NCI-H82 treated with DMSO at 0.1 percent for 48 hours (cell line): ENCODE results near the gene CFAP73.
A peak's percentile ranks its signal among the peaks of the same experiment; 100 is the strongest.
"Not testable (repeated sequence)": the region's sequence is repeated elsewhere in the genome, so short reads cannot be mapped to it uniquely, and the experiment has no call there.

ENCODE experiments used
- DNase-seq: peaks from one replicate; lab custom pipeline; 2025; ENCODE audit not compliant: unreplicated experiment; lab: John Stamatoyannopoulos, UW

The CFAP73 gene

DNA sequence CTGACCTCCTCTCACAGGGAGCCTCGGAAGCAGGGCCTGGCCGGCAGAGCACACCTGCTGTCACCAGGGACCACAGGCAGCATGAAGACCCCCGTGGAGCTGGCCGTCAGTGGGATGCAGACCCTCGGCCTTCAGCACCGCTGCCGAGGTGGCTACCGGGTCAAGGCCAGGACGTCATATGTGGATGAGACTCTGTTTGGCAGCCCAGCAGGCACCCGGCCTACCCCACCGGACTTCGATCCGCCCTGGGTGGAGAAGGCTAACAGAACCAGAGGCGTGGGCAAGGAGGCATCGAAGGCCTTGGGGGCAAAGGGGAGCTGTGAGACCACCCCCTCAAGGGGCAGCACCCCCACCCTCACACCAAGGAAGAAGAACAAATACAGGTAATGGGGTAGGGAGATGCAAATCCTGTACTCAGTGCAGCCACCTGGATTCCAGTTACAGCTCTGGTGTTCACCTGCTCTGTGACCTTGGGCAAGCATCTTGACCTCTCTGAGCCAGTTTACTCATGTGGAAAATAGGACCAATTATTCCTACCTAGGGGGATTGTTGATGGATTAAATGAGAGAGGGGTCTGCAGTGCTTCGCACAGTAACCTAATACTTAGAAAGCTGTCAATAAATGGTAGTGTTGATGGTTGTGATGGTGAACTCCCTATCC, 37.3 kb downstream of the CFAP73 start:
- no peak for DNase-seq

DNA sequence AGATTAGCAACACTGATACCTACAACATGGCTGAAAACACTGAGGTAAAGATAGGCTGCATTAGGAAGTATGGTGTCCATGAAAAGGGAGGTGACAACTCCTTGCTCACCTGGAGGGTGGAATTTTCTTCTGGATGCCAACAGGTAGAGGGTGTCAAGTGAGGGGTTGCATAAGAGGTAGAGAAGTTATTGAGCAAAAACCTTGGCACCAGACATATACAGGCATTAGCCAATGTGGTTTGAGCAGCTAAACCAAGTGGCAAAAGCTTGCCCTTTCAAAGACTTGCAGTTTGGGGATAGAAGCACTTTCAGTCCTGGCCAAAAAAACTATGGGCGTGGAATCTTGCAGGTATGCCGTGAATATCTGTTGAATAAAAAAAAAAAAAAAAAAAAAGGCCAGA, 39.8 kb downstream of the CFAP73 start:
- DNase-seq: no peak

DNA sequence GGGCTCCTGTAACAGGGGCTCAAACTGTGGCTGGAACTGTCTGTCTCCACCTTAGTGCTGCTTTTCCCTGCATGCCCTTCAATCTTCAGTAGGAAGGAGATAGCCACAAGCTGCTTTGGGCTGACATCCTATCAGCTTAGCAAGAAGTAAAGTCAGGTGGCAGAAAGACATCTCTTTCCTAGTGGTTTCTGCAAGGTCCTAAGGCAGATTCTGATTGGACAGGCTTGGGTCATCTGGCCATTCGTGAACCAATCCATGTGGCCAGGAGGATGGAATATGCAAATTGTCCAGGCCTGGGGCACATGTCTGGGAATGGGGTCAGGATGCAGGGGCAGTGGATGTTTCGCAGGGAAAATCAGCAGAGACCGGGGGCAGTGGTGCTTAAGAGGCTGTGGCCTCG, 41.2 kb downstream of the CFAP73 start:
- peak; percentile 68 for DNase-seq

DNA sequence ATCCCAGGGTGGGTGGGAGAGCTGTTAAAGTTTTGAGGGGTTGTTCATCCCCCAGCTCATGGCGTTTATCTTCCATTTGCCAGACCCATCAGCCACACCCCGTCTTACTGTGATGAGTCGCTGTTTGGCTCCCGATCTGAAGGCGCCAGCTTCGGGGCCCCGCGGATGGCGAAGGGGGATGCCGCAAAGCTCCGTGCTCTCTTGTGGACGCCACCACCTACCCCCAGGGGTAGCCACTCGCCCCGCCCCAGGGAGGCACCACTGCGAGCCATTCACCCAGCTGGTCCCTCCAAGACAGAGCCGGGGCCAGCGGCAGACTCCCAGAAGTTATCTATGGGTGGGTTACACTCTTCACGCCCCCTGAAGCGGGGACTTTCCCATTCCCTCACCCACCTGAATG, 41.7 kb downstream of the CFAP73 start:
- DNase-seq: no peak

DNA sequence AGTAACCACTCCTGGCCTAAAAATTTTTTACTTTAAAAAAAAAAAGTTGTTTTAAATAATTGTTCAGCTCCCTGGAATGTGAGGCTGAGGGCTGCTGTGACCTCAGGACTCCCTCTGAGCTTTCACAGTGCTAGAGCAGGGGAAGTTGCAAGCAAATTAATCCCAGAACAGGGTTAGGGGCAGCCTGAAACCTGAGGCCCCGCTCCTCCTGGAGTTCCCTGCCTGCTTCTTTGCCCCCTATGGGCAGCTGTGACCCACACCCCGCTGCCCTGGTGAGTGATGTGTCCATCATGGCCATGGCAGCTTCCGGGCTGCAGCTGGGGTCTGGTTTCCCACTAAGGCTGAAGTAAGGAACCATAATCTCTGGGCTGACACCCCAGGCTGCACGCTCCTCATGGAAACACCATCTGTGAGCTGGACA, 45.5 kb downstream of the CFAP73 start:
- DNase-seq: no peak

DNA sequence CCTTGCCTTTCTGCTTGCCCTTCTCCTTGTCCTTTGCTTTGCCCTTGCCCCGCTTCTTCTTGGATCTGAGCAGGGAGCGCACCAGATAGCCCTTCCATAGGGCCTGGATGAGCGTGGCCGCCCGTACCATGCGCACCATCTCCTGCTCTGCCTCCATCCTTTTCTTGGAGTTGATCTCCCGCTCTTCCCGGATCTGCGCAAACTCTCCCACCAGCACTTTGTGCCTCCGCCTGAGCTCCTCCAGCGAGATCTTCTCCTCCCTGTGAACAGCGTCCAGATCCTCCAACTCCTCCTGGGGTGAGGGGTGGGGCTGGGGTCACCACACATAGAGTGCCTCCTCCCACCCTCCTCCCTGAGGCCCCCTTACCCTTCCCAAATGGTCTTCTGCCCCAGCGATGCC, 46.1 kb downstream of the CFAP73 start:
- no peak for DNase-seq

DNA sequence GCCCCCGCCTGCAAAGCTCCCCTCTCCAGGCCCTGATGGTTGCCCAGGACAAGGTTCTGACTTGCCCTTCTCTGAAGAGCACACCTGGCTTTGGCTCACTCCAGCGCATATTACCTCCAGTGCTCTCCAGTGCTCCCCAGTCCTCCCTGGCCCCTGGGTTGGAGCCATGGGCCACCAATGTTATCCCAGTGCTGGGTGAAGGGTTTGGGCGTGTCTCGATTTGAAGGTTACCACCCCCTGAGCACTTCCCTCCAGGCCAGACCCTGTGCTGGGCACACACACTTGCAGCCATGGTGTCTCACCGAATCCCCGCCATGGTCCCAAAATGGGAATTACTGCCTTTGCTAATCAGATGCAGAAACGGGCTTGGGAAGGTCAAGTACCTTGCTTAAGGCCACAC, 47.1 kb downstream of the CFAP73 start:
- no peak for DNase-seq

DNA sequence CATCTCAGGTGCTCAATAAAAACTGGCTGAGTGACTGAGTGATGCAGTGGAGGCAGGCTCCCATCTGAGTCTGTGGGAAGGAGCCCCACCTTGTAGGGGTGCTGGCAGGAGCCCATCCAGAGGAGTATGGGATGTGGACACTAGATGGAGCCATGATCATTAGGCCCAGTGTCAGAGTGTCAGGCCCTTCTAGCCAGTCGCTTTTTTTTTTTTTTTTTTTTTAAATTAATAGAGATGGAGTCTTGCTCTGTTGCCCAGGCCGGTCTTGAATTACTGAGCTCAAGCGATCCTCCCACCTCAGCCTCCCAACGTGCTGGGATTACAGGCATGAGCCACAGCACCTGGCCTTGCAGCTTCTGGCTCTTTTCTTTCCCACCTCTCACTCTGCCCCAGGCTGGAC, 47.5 kb downstream of the CFAP73 start:
- DNase-seq: peak; percentile 10

DNA sequence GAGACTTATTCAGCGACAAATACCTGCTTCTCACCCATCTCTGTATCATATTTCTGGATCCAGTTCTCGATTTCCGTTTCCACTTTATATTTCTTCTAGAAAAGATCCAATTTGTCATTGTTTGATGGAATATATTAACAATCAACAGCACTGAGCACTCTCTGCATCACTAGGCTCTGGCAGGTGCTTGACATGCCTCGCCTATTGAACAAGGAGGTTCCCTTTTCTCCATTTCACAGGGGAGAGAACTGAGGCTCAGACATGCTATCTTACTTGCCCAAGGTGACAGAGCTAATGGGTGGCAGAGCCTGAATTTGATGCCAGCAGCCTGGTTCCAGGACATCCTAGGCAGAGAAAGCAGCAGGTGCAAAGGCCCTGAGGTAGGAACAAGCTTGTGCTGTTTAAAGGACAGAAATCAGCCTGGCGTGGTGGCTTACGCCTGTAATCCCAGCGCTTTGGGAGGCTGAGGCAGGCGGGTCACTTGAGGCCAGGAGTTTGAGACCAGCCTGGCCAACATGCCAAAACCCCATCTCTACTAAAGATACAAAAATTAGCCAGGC, 48.1 kb downstream of the CFAP73 start:
- DNase-seq: no peak

DNA sequence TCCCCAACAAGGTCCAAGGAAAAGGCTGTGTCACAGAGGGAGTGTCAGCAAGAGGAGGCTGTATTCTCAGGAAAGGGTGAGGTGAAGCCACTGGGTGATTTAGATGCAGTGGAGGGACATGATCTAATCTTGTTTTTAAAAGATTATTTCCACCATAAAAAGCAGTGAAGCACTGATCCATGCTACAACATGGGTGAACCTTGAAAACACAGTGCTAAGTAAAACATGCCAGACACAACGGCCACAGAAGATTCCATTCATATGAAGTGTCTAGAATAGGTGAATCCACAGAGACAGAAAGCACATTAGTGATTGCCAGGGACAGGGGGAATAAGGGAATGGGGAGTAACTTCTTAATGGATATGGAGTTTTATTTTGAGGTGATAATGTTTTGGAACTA, 48.8 kb downstream of the CFAP73 start:
- no peak for DNase-seq

DNA sequence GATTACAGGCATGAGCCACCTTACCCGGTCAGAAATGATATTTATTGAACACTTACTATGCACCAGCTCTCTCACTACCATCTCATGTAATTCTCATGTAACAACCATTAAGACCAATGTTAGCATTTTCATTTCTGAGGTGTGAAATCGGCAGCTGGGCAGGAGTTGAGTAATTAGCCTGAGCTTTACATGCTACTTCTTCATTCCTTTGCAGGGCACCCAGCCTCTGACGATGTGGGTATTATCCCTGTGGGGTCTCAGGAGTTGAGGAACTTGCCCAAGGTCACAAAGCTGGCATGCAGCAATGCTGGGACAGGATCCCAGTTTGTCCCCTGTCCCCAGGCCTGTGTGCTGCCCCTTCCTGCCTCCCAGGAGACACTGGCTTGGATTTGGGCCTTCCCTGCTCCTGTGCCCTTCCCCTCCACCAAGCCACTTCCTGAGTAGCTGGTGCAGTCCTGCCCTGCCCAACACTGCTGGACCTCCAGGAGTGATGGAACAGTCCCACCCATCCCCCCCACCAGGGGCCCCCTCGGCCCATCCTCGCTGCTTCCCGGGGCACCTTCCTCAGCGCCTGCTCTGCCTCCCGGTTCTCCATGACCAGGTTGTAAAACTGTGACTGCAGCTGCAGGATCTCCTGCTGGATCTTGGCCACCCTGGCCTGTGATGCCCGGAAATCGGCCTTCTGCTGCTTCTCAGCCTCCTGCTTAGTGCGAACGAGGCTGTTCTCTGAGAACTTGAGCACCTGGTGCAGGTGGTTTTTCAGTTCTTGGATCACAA, 50.7 kb downstream of the CFAP73 start:
- DNase-seq: no peak

DNA sequence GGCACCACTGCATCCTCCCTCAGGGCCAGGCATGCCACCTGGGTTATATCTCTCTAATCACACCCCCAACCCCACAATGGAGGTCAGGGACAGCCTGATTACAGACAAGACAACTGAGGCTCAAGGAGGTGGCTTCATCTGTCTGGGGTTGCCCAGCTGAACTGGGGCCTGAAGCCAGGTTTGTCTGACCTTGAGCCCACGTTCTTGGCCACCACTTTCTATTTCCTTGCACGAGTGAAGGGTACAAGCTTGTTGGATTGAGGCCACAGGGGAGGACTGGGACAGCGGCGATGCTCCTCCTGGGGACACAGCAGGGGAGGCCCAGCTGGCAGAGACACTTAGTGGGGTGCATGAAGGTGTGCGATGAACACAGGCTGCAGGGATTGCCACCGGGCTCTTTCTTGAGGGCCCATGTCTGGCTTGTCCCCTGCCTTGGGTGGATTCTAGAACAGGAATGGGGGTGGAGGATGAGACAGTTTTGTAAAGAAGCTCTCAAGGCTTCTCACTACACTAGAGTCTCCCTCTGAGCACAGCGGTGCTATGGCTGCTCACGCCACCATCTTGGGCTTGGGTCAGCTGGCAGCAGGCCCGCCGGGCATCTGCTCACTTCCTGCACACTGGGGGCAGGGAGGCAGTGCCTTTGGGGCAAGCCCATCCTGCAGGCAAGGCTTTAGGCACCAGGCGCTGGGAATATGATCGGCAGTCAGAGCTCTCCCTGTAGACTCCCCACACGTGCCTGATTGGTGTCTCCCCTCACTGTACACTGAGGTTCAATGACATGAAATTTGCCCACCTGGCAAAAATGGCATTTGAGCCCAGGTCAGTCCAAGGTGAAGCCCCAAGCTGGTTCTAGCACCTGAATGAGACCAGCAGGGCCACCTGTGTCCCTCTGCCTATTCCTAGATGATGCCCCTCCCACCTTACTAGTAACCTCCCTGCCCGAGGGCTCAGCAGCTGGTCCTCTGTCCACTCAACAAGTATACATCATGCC, 52.0 kb downstream of the CFAP73 start:
- no peak for DNase-seq

DNA sequence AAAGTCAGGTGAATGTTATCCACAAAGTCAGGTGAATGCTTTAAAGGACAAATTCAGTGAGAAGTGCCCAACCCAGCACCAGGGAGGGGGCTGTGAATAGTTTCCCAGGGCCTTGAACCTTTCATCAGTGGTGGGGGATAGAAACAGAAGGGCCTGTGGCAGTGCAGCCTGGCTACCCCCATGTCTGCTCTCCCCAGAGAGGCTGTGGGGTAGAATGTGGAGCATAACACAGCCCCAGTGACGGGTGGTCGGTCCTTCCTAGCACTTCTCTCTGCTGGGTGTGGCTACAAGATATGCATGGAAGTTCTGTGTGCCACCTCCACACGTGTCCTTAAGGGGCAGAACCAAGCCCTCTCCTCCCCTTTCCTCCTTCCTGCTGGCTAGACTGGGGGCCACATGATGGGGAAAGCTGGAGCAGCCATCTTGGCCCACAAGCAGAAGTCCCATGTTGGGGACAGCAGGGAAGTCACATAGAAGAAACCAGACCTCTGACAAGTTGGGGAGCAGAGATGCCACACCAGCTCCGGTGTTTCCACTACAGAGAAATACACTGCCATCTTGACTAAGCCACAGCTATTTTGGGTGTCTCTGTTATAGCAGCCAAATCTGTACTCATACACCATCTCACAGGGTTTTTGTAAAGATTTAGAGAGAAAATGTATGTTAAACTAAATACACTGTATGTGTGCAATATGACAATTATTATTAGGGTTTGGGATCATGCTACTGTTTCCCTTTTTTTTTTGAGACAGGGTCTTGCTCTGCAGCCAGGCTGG, 53.0 kb downstream of the CFAP73 start:
- DNase-seq: no peak

DNA sequence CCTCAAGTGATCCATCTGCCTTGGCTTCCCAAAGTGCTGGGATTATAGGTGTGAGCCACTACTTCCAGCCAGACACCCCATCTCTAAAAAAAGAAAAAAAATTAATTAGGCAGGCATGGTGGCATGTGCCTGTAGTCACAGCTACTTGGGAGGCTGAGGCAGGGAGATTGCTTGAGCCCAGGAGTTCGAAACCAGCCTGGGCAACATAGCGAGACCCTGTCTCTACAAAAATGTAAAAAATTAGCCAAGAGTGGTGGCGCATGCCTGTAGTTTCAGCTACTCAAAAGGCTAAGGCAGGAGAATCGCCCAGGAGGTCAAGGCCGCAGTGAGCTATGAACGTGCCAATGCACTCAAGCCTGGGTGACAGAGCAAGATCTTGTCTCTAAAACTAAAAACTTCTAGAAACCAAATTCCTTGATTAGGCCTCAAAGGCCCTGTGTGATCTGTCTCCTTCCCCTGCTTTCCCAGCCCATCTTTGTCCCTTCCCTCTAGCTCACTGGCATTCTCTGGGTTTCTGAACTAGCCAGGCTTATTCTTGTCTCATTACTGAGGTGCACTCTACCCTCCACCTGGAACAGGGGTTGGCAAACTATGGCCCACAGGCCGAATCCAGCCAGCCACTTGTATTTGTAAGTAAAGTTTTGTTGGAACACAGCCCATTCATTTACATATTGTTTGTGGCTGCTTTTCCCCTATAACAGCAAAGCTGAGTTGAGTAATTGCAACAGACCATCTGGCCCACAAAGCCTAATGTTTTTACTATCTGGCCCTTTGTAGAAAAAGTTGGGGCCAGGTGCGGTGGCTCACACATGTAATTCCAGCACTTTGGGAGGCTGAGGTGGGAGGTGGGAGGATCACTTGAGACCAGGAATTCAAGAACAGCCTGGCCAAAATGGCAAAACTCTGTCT, 54.6 kb downstream of the CFAP73 start:
- no peak for DNase-seq

DNA sequence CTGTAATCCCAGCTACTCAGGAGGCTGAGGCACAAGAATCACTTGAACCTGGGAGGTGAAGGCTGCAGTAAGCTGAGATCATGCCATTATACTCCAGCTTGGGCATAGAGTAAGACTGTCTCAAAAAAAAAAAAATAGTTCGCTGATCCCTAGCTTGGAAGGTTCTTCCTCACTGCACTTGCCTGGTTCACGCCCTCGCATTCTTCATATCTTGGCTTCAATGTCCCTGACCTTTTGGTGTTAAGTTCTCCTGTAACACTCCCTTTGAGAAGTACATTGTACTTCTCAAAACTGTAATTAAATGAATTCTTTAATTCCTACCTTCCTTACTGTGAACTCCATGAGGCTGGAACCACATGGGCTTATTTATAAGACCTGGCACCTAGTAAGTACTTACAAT, 55.3 kb downstream of the CFAP73 start:
- no peak for DNase-seq

DNA sequence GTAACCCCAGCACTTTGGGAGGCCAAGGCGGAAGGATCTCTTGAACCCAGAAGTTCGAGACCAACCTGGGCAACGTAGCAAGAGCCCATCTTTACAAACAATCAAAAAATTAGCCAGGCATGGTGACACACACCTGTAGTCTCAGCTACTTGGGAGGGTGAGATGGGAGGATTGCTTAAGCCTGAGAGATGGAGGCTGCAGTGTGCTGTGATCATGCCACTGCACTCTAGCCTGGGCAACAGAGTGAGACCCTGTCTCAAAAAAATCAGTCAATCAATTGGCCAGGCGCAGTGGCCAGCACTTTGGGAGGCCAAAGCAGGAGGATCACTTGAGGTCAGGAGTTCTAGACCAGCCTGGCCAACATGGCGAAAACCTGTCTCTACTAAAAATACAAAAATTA, 57.3 kb downstream of the CFAP73 start:
- not testable (repeated sequence) for DNase-seq

DNA sequence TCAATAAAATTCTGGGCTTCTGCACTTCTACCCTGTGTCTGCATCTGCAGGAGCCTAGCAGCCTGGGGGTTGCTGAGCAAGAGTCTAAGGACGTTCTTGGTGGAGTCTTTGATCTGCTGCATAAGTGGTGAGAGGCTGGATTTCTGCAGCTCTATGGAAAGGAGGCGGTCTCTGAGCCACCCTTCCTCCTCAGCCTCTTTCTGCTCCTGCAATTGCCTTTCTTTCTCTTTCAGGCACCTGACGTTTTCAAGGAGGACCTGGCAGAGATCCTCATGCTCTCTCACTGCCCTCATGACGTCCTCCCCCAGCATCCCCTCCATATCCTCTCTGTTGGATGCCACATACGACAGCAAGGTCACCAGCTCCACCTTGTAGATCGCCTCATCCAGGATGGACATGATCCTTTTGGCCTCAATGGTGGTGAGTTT, 58.1 kb downstream of the CFAP73 start:
- no peak for DNase-seq

DNA sequence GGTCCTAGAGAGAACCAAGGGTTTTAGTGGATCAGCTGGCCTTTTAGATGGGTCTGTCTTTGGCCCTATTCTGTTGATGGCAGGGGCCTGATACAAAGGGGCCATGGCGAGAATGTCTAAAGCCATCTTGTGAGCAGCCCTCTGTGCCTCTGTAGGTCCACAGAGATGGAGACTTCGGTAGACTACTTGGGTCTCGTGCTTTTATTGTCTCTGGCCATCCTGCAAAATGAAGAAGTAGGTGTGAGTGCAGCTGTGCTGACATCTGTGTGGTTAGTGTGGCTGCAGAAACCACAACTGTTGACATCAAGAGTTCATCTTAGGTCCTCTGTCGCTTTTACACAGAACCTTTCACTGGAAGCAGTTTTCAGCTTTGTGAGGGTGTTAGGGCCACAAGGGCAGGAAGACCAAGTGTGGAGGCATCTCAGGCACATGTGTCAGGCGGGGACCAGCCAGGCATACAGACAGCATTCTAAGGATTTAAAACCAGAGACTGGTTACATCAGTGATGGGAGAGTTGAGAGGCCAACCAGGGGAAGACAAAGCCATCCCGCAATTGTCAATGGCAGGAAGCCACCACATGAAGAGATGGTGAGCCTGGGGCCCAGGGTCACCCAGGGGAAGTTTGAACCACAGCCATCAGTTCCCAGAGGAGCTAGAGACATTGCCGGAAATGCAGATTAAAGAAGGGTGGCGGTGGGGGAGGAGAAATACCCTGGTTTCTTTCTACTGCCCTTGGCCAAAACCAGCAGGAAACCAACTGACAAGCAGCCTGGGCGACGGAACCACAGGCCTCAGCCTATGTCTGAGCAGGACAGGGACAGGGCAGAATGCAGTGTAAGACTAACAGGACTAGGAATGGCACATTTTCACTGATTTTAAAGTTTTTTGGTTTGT, 58.8 kb downstream of the CFAP73 start:
- DNase-seq: no peak
